ENCODE results near the gene HINT2. TPM values are rescaled to one million over a fixed set of nuclear protein-coding genes. Genes with fewer than 3 reads are reported as not detected.

The HINT2 gene
- total RNA-seq, 1 donor from 2014 or later: 37.1 TPM

GRCh38 chr9:35827486-35827885 is 12.6 kb upstream of the HINT2 start:
- no peaks in the 10 kb centered on the region for H3K9me3 ChIP-seq
- peaks cover 7% of the 10 kb centered on the region for H3K4me1 ChIP-seq
- intact Hi-C loops (cut with DNase I): loop anchor here (10.0 kb wide), 1 partner anchor 47 kb away; the partner anchor contains the start of gene OR13J1
- no peak overlapping the region for H3K27ac ChIP-seq
- no peak for DNase-seq
- no peak overlapping the region for H3K4me3 ChIP-seq
- ATAC-seq: no peak
- H3K27me3 ChIP-seq: no peaks in the 10 kb centered on the region
- no peaks in the 10 kb centered on the region for H3K36me3 ChIP-seq
- TF ChIP-seq CTCF (IDR thresholded peaks at IDR 0.05): no peak

GRCh38 chr9:35826071-35826701 is 11.3 kb upstream of the HINT2 start:
- Histone ChIP-seq H3K27ac (no peak overlapping the region), H3K9me3 (no peaks in the 10 kb centered on the region), H3K4me3 (no peak overlapping the region), H3K4me1 (peaks cover 7% of the 10 kb centered on the region), H3K27me3 (no peaks in the 10 kb centered on the region), H3K36me3 (no peaks in the 10 kb centered on the region)
- peak; percentile 71 for ATAC-seq
- TF ChIP-seq CTCF (IDR thresholded peaks at IDR 0.05): peak; percentile 85
- no peak for DNase-seq
- intact Hi-C loops (cut with DNase I): loop anchor here (10.0 kb wide), 1 partner anchor 49 kb away; the partner anchor contains the start of gene OR13J1

- no peak for TF ChIP-seq CTCF (IDR thresholded peaks at IDR 0.05)
- Histone ChIP-seq H3K9me3 (no peaks in the 10 kb centered on the region), H3K27ac (no peak overlapping the region), H3K4me3 (no peak overlapping the region), H3K27me3 (no peaks in the 10 kb centered on the region), H3K4me1 (no peaks in the 10 kb centered on the region), H3K36me3 (no peaks in the 10 kb centered on the region)
- intact Hi-C loops (cut with DNase I): loop anchor here (10.0 kb wide), 1 partner anchor 52 kb away; the partner anchor contains the start of gene OR13J1
- ATAC-seq: no peak
- no peak for DNase-seq
These were observed 8.1 kb upstream of the HINT2 start for GRCh38 chr9:35822926-35823325.

- H3K36me3 ChIP-seq: no peaks in the 10 kb centered on the region
- no peak overlapping the region for H3K27ac ChIP-seq
- DNase-seq (no peak), ATAC-seq (no peak)
- H3K4me1 ChIP-seq: no peaks in the 10 kb centered on the region
- TF ChIP-seq CTCF (IDR thresholded peaks at IDR 0.05): no peak
- H3K4me3 ChIP-seq: no peak overlapping the region
- H3K9me3 ChIP-seq: no peaks in the 10 kb centered on the region
- intact Hi-C loops (cut with DNase I): loop anchor here (10.0 kb wide), 1 partner anchor 55 kb away; the partner anchor contains the start of gene OR13J1
- H3K27me3 ChIP-seq: no peaks in the 10 kb centered on the region
These were observed 5.2 kb upstream of the HINT2 start for GRCh38 chr9:35820076-35820475.

GRCh38 chr9:35818341-35818740 is 3.5 kb upstream of the HINT2 start:
- no peak for DNase-seq
- no peak for TF ChIP-seq CTCF (IDR thresholded peaks at IDR 0.05)
- no peak for ATAC-seq
- Histone ChIP-seq H3K9me3 (no peaks in the 10 kb centered on the region), H3K27me3 (no peaks in the 10 kb centered on the region), H3K27ac (no peak overlapping the region), H3K4me1 (peaks cover 9% of the 10 kb centered on the region), H3K36me3 (no peaks in the 10 kb centered on the region), H3K4me3 (no peak overlapping the region)
- intact Hi-C loops (cut with DNase I): no loop called here

Data from upper lobe of right lung (tissue), 1 donor.